Ovary (tissue), 9 donors: ENCODE measurements around the gene SLC6A6. TPM values are rescaled to one million over a fixed set of nuclear protein-coding genes. Genes with fewer than 3 reads are reported as not detected.
A peak's percentile ranks its signal among the peaks of the same experiment; 100 is the strongest.

ENCODE experiments used
- DNase-seq, 5 donors: peaks; one replicate each; pipeline ENCODE4 v3.0.0-alpha.2; 2019 to 2020
- H3K27ac ChIP-seq, 2 donors: fragments of 200-600 bp; one replicate each; pipeline versions ENCODE4 v1.5.1 to v1.8.0; 2019 to 2022
- H3K27me3 ChIP-seq: fragments of 200-600 bp; one replicate; pipeline ENCODE4 v1.8.0; 2022
- H3K36me3 ChIP-seq: fragments of 200-600 bp; sonication (generic); one replicate; pipeline ENCODE4 v1.5.1; 2019
- H3K4me1 ChIP-seq: one replicate; pipeline ENCODE4 v1.8.1; 2013; ENCODE audit warnings: mild to moderate bottlenecking, moderate library complexity; ENCODE audit not compliant: insufficient read depth
- H3K4me3 ChIP-seq: fragments of 200-600 bp; sonication (generic); one replicate; pipeline ENCODE4 v1.5.1; 2017
- H3K9me3 ChIP-seq, 2 donors: fragments of 200-600 bp in 1 of 2; sonication (generic) in 1 of 2; one replicate each; pipeline versions ENCODE4 v1.5.1 to v1.8.1; 2013 to 2019; ENCODE audit warnings: mild to moderate bottlenecking in 1 of 2, moderate library complexity in 1 of 2
- EP300 ChIP-seq: sonication (generic); formaldehyde crosslinking; IDR thresholded peaks from one replicate; pipeline ENCODE4 v1.6.1; 2017; ENCODE audit warnings: antibody characterized with exemption
- POLR2A ChIP-seq: fragments of 450-650 bp; IDR thresholded peaks from one replicate; pipeline ENCODE4 v1.6.1; 2017; ENCODE audit warnings: antibody characterized with exemption, mild to moderate bottlenecking, moderate library complexity
- WGBS, 3 donors: extraction: QIAGEN DNeasy Blood & Tissue Kit in 1 of 3; methylation state at CpG; one replicate each; pipeline versions ENCODE4 v1.1.5 to v1.1.7; 2013 to 2017; 5-methylcytosine and 5-hydroxymethylcytosine counted together
- intact Hi-C, 4 donors: fragments of 100-400 bp; cut with DNase I; formaldehyde crosslinking; loops; one replicate each; pipeline versions ENCODE4 v1.11.0 to v1.15.1; 2022 to 2023
- polyA plus RNA-seq, 2 donors: library from polyadenylated mRNA; stranded (reverse); fragments of 200-250 nt in 1 of 2; fragments of 350-450 nt in 1 of 2; fragmentation: Illumina TruSeq in 1 of 2; extraction: RNeasy Lipid Tissue Mini Kit (QIAGEN cat#74804) in 1 of 2; gene quantifications; one replicate each; pipeline ENCODE4 v1.2.3, GENCODE V29; 2013 to 2014
- total RNA-seq, 7 donors: library from RNA; depleted of rRNA in 2 of 7; stranded (reverse); fragments of >200 nt in 2 of 7; fragmentation: NEBNext Ultra II Directional in 3 of 7; extraction: Animal tissue kit (Norgen Biotek cat#: 25700) in 3 of 7; gene quantifications; one replicate each; pipeline versions ENCODE4 v1.1.0 to v1.2.4, GENCODE V29; 2016 to 2023
- TF ChIP-seq, protein P1 (sequence below), 3 donors: fragments of 450-650 bp in 2 of 3; fragments of 200-600 bp in 1 of 3; IDR thresholded peaks; one replicate each; pipeline versions ENCODE4 v1.5.1 to v1.8.0; 2016 to 2022; ENCODE audit warnings: antibody characterized with exemption in 3 of 3, mild to moderate bottlenecking in 1 of 3
- donor health status: DM: no; HTN: no; CAD: no; lungs with moderate emphysema.
- donor health status: DM: no; HTN: no; CAD: no.
- donor health status: Bipolar disorder and iron deficiency.
- donor health status: DM: yes; HTN: yes; CAD: no.
- donor health status: DM: no; HTN: no; CAD: no.
- donor health status: DM: yes; HTN: yes; CAD: no.

Gene SLC6A6
- total and polyA plus RNA-seq, 9 donors = 32.5 to 141 (median 80.5) TPM

DNA sequence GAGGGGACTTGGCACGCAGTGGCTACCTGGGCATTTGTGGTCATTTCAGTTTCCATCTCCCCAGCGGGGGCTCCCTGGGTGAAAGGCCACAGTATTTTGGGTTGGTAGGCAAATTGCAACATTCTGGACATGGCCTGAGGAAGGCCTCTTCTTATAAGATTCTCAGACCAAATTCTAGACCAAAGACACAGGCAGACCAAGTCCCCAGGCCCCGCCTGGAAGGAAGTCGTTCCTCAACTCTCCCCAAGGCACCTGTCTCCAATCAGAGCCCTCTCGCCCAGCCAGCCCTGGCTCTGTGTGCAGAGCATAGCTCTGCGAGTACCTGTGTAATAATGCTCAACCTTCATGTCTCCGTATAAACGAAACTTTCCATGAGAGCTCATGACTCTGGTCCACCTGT lies 84.7 kb downstream of the SLC6A6 start:
- TF ChIP-seq POLR2A (no peak), EP300 (no peak)
- TF ChIP-seq, protein P1, sequence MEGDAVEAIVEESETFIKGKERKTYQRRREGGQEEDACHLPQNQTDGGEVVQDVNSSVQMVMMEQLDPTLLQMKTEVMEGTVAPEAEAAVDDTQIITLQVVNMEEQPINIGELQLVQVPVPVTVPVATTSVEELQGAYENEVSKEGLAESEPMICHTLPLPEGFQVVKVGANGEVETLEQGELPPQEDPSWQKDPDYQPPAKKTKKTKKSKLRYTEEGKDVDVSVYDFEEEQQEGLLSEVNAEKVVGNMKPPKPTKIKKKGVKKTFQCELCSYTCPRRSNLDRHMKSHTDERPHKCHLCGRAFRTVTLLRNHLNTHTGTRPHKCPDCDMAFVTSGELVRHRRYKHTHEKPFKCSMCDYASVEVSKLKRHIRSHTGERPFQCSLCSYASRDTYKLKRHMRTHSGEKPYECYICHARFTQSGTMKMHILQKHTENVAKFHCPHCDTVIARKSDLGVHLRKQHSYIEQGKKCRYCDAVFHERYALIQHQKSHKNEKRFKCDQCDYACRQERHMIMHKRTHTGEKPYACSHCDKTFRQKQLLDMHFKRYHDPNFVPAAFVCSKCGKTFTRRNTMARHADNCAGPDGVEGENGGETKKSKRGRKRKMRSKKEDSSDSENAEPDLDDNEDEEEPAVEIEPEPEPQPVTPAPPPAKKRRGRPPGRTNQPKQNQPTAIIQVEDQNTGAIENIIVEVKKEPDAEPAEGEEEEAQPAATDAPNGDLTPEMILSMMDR (IDR thresholded peaks at IDR 0.05) = no peak
- H3K27ac ChIP-seq = peak overlapping the region in 1 of 2 donors; percentile 56
- H3K4me1 ChIP-seq = peaks cover 23% of the 10 kb centered on the region
- no peak overlapping the region for H3K4me3 ChIP-seq
- H3K9me3 ChIP-seq = no peaks in the 10 kb centered on the region
- no peaks in the 10 kb centered on the region for H3K27me3 ChIP-seq
- H3K36me3 ChIP-seq = no peaks in the 10 kb centered on the region
- WGBS, 3 donors = 92 to 95% (median 93%) methylated on average over 8 of the region's 8 CpGs
- peak in 2 of 5 donors; percentile 19 to 25 for DNase-seq
- intact Hi-C loops = no loop called here

DNA sequence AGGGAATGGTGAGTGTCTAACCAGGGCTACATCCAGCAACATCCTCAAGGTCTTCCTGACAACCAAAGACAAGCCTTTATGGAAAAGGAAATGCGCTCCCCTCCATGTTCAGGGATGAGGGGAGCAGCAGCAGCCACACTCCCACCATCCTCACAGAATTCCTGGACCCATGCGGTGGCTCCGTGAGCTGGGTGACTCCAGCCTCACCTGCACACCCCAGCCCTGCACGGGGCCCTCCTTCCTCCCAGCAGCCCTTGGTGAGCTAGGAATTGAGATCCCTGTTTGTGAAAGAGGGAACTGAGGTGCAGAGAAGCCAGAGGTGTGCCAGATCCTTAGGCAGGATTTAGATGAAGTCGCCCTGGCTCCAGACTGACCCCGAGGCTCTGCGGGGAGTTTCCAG lies 85.4 kb downstream of the SLC6A6 start:
- WGBS, 3 donors = 53 to 60% (median 58%) methylated on average over 7 of the region's 7 CpGs
- TF ChIP-seq POLR2A = no peak
- TF ChIP-seq EP300 = no peak
- TF ChIP-seq, protein P1 (IDR thresholded peaks at IDR 0.05) = no peak
- Histone ChIP-seq H3K9me3 (no peaks in the 10 kb centered on the region), H3K4me3 (no peak overlapping the region), H3K36me3 (no peaks in the 10 kb centered on the region), H3K27ac (peak overlapping the region in 1 of 2 donors; percentile 56), H3K27me3 (no peaks in the 10 kb centered on the region), H3K4me1 (peaks cover 19% of the 10 kb centered on the region)
- no peak for DNase-seq
- intact Hi-C loops = no loop called here

- H3K27ac ChIP-seq = peak overlapping the region in 1 of 2 donors; percentile 56
- H3K4me1 ChIP-seq = peaks cover 14% of the 10 kb centered on the region
- TF ChIP-seq, protein P1 (IDR thresholded peaks at IDR 0.05) = no peak
- TF ChIP-seq POLR2A (no peak), EP300 (no peak)
- H3K27me3 ChIP-seq = no peaks in the 10 kb centered on the region
- intact Hi-C loops = no loop called here
- 25 to 36% (median 28%) methylated on average over 7 of the region's 7 CpGs for WGBS, 3 donors
- no peaks in the 10 kb centered on the region for H3K36me3 ChIP-seq
- peak in 2 of 5 donors; percentile 33 to 36 for DNase-seq
- no peak overlapping the region for H3K4me3 ChIP-seq
- no peaks in the 10 kb centered on the region for H3K9me3 ChIP-seq
Observed at GRCh38 chr3:14488286-14489041, 86.1 kb downstream of the SLC6A6 start.

DNA sequence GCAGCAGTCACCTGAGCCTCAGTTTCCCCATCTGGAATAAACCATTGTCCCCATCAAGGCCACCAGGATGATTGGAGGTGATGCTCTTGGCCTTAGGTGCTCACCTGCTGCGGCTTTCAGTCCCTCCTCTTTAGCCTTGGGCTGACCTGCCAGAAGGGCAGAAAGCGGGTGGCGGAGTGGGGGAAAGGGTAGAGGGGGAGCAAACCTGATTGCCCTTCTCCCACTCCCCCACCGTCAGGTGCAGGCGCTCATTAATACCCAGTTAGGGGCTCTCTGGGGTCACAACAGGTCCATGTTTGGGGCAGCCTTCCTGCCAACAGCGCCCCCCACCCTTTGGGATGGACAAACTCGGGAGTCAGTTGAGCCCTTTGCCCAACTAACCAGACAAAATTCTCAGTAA lies 87.2 kb downstream of the SLC6A6 start:
- 83 to 95% (median 88%) methylated on average over 7 of the region's 7 CpGs for WGBS, 3 donors
- H3K4me1 ChIP-seq = peaks cover 14% of the 10 kb centered on the region
- peak in 2 of 5 donors; percentile 26 to 35 for DNase-seq
- H3K4me3 ChIP-seq = no peak overlapping the region
- intact Hi-C loops = no loop called here
- no peaks in the 10 kb centered on the region for H3K27me3 ChIP-seq
- peak overlapping the region in 1 of 2 donors; percentile 16 for H3K27ac ChIP-seq
- TF ChIP-seq EP300 = no peak
- TF ChIP-seq, protein P1 (IDR thresholded peaks at IDR 0.05) = no peak
- no peak for TF ChIP-seq POLR2A
- H3K9me3 ChIP-seq = no peaks in the 10 kb centered on the region
- H3K36me3 ChIP-seq = no peaks in the 10 kb centered on the region
